Measurements from ENCODE around the gene CHRDL1. TPM values are rescaled to one million over a fixed set of nuclear protein-coding genes. Genes with fewer than 3 reads are reported as not detected.

Gene CHRDL1
- total and polyA plus RNA-seq, 7 experiments from 2014 or later, result 0.16 TPM; not detected in 6

- POLR2A ChIA-PET, result no interaction called here
- Mint-ChIP-seq H3K4me3 (no peak overlapping the region), H3K9me3 (no peaks in the 10 kb centered on the region), H3K27me3 (peaks cover 0 to 4% (median 4%) of the 10 kb centered on the region in 5 donors), H3K4me1 (no peaks in the 10 kb centered on the region), H3K36me3 (no peaks in the 10 kb centered on the region), H3K27ac (no peak overlapping the region)
- H3K4me3 ChIP-seq (ENCODE audit: low read length), result no peak overlapping the region
- ATAC-seq, result no peak
- CTCF ChIA-PET, result no interaction called here
- intact Hi-C loops (cut with micrococcal nuclease), result no loop called here
- no peaks in the 10 kb centered on the region for H3K4me1 ChIP-seq (ENCODE audit: control insufficient read depth in 2 of 2, insufficient read depth in 2 of 2, low read length in 2 of 2)
- H3K9me3 ChIP-seq (ENCODE audit: control insufficient read depth in 2 of 3, low read length in 3 of 3), result no peaks in the 10 kb centered on the region
- no peaks in the 10 kb centered on the region for H3K27me3 ChIP-seq (ENCODE audit: control insufficient read depth in 2 of 2, insufficient read depth in 2 of 2, low read length in 2 of 2)
- DNase-seq, result no peak
- H3K36me3 ChIP-seq (ENCODE audit: control insufficient read depth in 2 of 3, insufficient read depth in 3 of 3, low read length in 3 of 3), result no peaks in the 10 kb centered on the region
- H3K27ac ChIP-seq (ENCODE audit: low read depth, low read length), result no peak overlapping the region
Observed at GRCh38 chrX:110745288-110745687, 50.3 kb downstream of the CHRDL1 start.

- no peaks in the 10 kb centered on the region for H3K9me3 ChIP-seq (ENCODE audit: control insufficient read depth in 2 of 3, low read length in 3 of 3)
- Mint-ChIP-seq H3K9me3 (peaks cover 0 to 2% (median 0%) of the 10 kb centered on the region in 11 donors), H3K27me3 (peaks cover 0 to 4% (median 4%) of the 10 kb centered on the region in 5 donors), H3K4me3 (no peak overlapping the region), H3K27ac (no peak overlapping the region), H3K36me3 (no peaks in the 10 kb centered on the region), H3K4me1 (no peaks in the 10 kb centered on the region)
- no peak overlapping the region for H3K27ac ChIP-seq (ENCODE audit: low read depth, low read length)
- DNase-seq (no peak), ATAC-seq (no peak)
- H3K27me3 ChIP-seq (ENCODE audit: control insufficient read depth in 2 of 2, insufficient read depth in 2 of 2, low read length in 2 of 2), result no peaks in the 10 kb centered on the region
- H3K4me1 ChIP-seq (ENCODE audit: control insufficient read depth in 2 of 2, insufficient read depth in 2 of 2, low read length in 2 of 2), result no peaks in the 10 kb centered on the region
- CTCF ChIA-PET, result no interaction called here
- H3K4me3 ChIP-seq (ENCODE audit: low read length), result no peak overlapping the region
- H3K36me3 ChIP-seq (ENCODE audit: control insufficient read depth in 2 of 3, insufficient read depth in 3 of 3, low read length in 3 of 3), result no peaks in the 10 kb centered on the region
- intact Hi-C loops (cut with micrococcal nuclease), result no loop called here
- POLR2A ChIA-PET, result no interaction called here
Observed at GRCh38 chrX:110743679-110744340, 51.8 kb downstream of the CHRDL1 start.

- intact Hi-C loops (cut with micrococcal nuclease), result no loop called here
- Mint-ChIP-seq H3K27ac (no peak overlapping the region), H3K27me3 (peaks cover 0 to 4% (median 4%) of the 10 kb centered on the region in 5 donors), H3K36me3 (no peaks in the 10 kb centered on the region), H3K4me3 (no peak overlapping the region), H3K4me1 (no peaks in the 10 kb centered on the region), H3K9me3 (peaks cover 0 to 2% (median 0%) of the 10 kb centered on the region in 11 donors)
- H3K27ac ChIP-seq (ENCODE audit: low read depth, low read length), result no peak overlapping the region
- no peaks in the 10 kb centered on the region for H3K9me3 ChIP-seq (ENCODE audit: control insufficient read depth in 2 of 3, low read length in 3 of 3)
- no peaks in the 10 kb centered on the region for H3K36me3 ChIP-seq (ENCODE audit: control insufficient read depth in 2 of 3, insufficient read depth in 3 of 3, low read length in 3 of 3)
- no peaks in the 10 kb centered on the region for H3K4me1 ChIP-seq (ENCODE audit: control insufficient read depth in 2 of 2, insufficient read depth in 2 of 2, low read length in 2 of 2)
- ATAC-seq, result no peak
- CTCF ChIA-PET, result no interaction called here
- H3K4me3 ChIP-seq (ENCODE audit: low read length), result no peak overlapping the region
- POLR2A ChIA-PET, result no interaction called here
- no peak for DNase-seq
- no peaks in the 10 kb centered on the region for H3K27me3 ChIP-seq (ENCODE audit: control insufficient read depth in 2 of 2, insufficient read depth in 2 of 2, low read length in 2 of 2)
Observed at GRCh38 chrX:110741213-110741796, 54.3 kb downstream of the CHRDL1 start.

DNA sequence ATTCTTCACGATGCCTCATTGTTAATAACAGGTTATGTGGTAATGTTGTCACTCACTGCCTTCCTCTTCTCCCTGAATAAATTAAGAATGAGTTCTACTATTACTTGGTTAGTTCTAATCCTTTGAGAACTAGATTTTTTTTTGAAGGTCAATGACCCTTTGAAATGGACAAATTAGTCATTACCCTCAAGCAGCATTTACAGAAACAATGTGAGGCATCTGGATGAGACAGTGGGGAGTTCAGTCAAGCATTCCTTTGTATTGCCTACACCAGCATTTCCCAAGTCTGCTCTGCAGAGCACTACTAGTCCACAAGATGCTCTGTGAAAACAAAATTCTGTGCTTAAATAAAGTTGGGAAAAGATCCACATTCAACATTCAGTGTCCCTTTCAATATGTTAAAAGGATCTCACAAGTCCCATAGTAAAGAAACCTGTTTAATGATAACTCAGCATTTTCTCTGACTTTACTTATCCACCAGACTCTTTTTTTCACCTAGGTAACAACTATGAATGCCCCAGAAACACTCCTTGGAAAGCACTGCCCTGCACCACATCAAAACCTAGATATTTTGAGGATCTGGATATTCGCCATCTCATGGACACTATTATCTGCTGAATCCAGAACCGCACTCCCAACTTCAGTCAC, 60.6 kb downstream of the CHRDL1 start:
- POLR2A ChIA-PET, result no interaction called here
- ATAC-seq (no peak), DNase-seq (no peak)
- H3K36me3 Mint-ChIP-seq, result no peaks in the 10 kb centered on the region
- no peaks in the 10 kb centered on the region for H3K4me1 Mint-ChIP-seq
- Histone ChIP-seq H3K27me3 (ENCODE audit: control insufficient read depth in 2 of 2, insufficient read depth in 2 of 2, low read length in 2 of 2) (no peaks in the 10 kb centered on the region), H3K27ac (ENCODE audit: low read depth, low read length) (no peak overlapping the region), H3K9me3 (ENCODE audit: control insufficient read depth in 2 of 3, low read length in 3 of 3) (no peaks in the 10 kb centered on the region), H3K4me1 (ENCODE audit: control insufficient read depth in 2 of 2, insufficient read depth in 2 of 2, low read length in 2 of 2) (no peaks in the 10 kb centered on the region), H3K36me3 (ENCODE audit: control insufficient read depth in 2 of 3, insufficient read depth in 3 of 3, low read length in 3 of 3) (no peaks in the 10 kb centered on the region), H3K4me3 (ENCODE audit: low read length) (no peak overlapping the region)
- no peak overlapping the region for H3K4me3 Mint-ChIP-seq
- intact Hi-C loops (cut with micrococcal nuclease), result no loop called here
- H3K27ac Mint-ChIP-seq, result no peak overlapping the region
- CTCF ChIA-PET, result no interaction called here
- H3K9me3 Mint-ChIP-seq, result peaks cover 0 to 2% (median 0%) of the 10 kb centered on the region in 11 donors
- no peaks in the 10 kb centered on the region for H3K27me3 Mint-ChIP-seq

DNA sequence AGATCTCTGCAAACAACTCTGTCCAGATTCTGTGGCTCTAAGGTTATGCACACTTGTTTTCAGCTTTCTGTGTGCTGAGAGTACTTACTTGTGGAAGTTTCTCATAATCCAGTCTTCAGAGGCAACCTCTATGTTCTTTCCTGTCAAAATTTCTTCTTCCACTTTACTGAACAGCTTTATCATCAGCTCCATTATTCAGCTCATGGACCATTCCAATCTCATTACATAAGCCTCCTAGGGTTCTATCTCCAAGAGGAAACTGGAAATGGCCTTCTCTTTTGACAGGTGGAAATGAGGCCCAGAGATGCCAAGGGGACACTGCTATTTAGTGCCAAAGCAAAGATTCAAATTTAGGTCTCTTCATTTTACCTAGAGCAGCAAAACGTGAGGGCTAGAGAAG, 61.3 kb downstream of the CHRDL1 start:
- H3K4me3 ChIP-seq (ENCODE audit: low read length), result no peak overlapping the region
- intact Hi-C loops (cut with micrococcal nuclease), result no loop called here
- CTCF ChIA-PET, result no interaction called here
- Mint-ChIP-seq H3K27me3 (no peaks in the 10 kb centered on the region), H3K36me3 (no peaks in the 10 kb centered on the region), H3K4me1 (no peaks in the 10 kb centered on the region), H3K4me3 (no peak overlapping the region), H3K9me3 (peaks cover 0 to 2% (median 0%) of the 10 kb centered on the region in 11 donors), H3K27ac (no peak overlapping the region)
- no peaks in the 10 kb centered on the region for H3K9me3 ChIP-seq (ENCODE audit: control insufficient read depth in 2 of 3, low read length in 3 of 3)
- no peak for ATAC-seq
- POLR2A ChIA-PET, result no interaction called here
- no peaks in the 10 kb centered on the region for H3K27me3 ChIP-seq (ENCODE audit: control insufficient read depth in 2 of 2, insufficient read depth in 2 of 2, low read length in 2 of 2)
- H3K36me3 ChIP-seq (ENCODE audit: control insufficient read depth in 2 of 3, insufficient read depth in 3 of 3, low read length in 3 of 3), result no peaks in the 10 kb centered on the region
- no peaks in the 10 kb centered on the region for H3K4me1 ChIP-seq (ENCODE audit: control insufficient read depth in 2 of 2, insufficient read depth in 2 of 2, low read length in 2 of 2)
- no peak for DNase-seq
- no peak overlapping the region for H3K27ac ChIP-seq (ENCODE audit: low read depth, low read length)

DNA sequence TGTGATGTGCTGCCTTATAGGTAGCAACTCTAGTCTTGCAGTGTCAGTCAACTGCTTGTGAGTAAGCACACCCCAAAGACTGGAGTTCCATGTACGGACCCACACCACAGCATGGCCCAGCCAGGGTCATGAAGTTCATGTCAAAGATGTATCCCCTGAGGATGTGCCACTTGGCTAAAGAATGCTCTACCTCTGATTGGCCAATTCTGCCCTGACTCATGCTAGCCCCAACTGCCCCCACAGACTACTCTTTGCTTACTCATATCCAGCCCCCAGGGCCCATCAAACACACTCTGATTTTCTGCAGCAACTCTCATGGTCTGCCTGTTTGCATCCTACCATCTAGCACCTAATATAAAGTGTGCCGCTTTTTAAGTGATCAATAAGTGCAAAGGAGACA, 62.5 kb downstream of the CHRDL1 start:
- H3K27me3 ChIP-seq (ENCODE audit: control insufficient read depth in 2 of 2, insufficient read depth in 2 of 2, low read length in 2 of 2), result no peaks in the 10 kb centered on the region
- ChIA-PET POLR2A (no interaction called here), CTCF (no interaction called here)
- no peak overlapping the region for H3K4me3 ChIP-seq (ENCODE audit: low read length)
- Mint-ChIP-seq H3K4me1 (no peaks in the 10 kb centered on the region), H3K36me3 (no peaks in the 10 kb centered on the region), H3K27me3 (no peaks in the 10 kb centered on the region), H3K9me3 (peaks cover 0 to 2% (median 0%) of the 10 kb centered on the region in 11 donors), H3K27ac (no peak overlapping the region), H3K4me3 (no peak overlapping the region)
- H3K9me3 ChIP-seq (ENCODE audit: control insufficient read depth in 2 of 3, low read length in 3 of 3), result no peaks in the 10 kb centered on the region
- DNase-seq (no peak), ATAC-seq (no peak)
- no peak overlapping the region for H3K27ac ChIP-seq (ENCODE audit: low read depth, low read length)
- intact Hi-C loops (cut with micrococcal nuclease), result no loop called here
- H3K36me3 ChIP-seq (ENCODE audit: control insufficient read depth in 2 of 3, insufficient read depth in 3 of 3, low read length in 3 of 3), result no peaks in the 10 kb centered on the region
- no peaks in the 10 kb centered on the region for H3K4me1 ChIP-seq (ENCODE audit: control insufficient read depth in 2 of 2, insufficient read depth in 2 of 2, low read length in 2 of 2)

- no peak for DNase-seq
- Mint-ChIP-seq H3K4me1 (no peaks in the 10 kb centered on the region), H3K4me3 (no peak overlapping the region), H3K36me3 (no peaks in the 10 kb centered on the region), H3K9me3 (peaks cover 0 to 2% (median 0%) of the 10 kb centered on the region in 11 donors), H3K27ac (no peak overlapping the region), H3K27me3 (no peaks in the 10 kb centered on the region)
- no peaks in the 10 kb centered on the region for H3K9me3 ChIP-seq (ENCODE audit: control insufficient read depth in 2 of 3, low read length in 3 of 3)
- CTCF ChIA-PET, result no interaction called here
- no peak overlapping the region for H3K27ac ChIP-seq (ENCODE audit: low read depth, low read length)
- intact Hi-C loops (cut with micrococcal nuclease), result no loop called here
- POLR2A ChIA-PET, result no interaction called here
- ATAC-seq, result no peak
- no peaks in the 10 kb centered on the region for H3K27me3 ChIP-seq (ENCODE audit: control insufficient read depth in 2 of 2, insufficient read depth in 2 of 2, low read length in 2 of 2)
- no peak overlapping the region for H3K4me3 ChIP-seq (ENCODE audit: low read length)
- no peaks in the 10 kb centered on the region for H3K36me3 ChIP-seq (ENCODE audit: control insufficient read depth in 2 of 3, insufficient read depth in 3 of 3, low read length in 3 of 3)
- H3K4me1 ChIP-seq (ENCODE audit: control insufficient read depth in 2 of 2, insufficient read depth in 2 of 2, low read length in 2 of 2), result no peaks in the 10 kb centered on the region
Observed at GRCh38 chrX:110732266-110732665, 63.4 kb downstream of the CHRDL1 start.
